Measurements from ENCODE around the gene PEX14.

DNA sequence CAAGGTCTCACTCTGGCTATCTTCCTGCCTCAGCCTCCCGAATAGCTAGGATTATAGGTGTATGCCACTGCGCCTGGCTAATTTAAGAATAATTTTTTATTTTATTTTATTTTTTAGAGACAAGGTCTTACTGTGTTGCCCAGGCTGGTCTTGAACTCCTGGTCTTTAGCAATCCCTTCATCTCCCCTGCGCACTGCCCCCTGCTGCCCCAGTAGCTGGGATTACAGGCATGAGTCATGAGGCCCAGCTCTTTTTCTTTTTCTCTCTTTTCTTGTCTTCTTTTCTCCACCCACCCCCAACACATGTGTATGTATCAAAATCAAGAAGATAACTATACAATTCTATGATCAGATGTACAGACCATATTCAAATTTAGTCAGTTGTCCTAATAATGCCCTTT, 87.2 kb downstream of the PEX14 start:
- TF ChIP-seq CTCF (IDR thresholded peaks at IDR 0.05) (no peak; the same call in 1 of the 2 replicates), SIN3A (IDR thresholded peaks at IDR 0.05; ENCODE audit: borderline replicate concordance, insufficient read depth, low read depth, low read length) (no peak), POLR2AphosphoS5 (IDR thresholded peaks at IDR 0.05; ENCODE audit: low read depth, low read length) (no peak), TCF7L2 (IDR thresholded peaks at IDR 0.05; ENCODE audit: low read depth, low read length) (no peak)
- TF ChIP-seq, protein P1, sequence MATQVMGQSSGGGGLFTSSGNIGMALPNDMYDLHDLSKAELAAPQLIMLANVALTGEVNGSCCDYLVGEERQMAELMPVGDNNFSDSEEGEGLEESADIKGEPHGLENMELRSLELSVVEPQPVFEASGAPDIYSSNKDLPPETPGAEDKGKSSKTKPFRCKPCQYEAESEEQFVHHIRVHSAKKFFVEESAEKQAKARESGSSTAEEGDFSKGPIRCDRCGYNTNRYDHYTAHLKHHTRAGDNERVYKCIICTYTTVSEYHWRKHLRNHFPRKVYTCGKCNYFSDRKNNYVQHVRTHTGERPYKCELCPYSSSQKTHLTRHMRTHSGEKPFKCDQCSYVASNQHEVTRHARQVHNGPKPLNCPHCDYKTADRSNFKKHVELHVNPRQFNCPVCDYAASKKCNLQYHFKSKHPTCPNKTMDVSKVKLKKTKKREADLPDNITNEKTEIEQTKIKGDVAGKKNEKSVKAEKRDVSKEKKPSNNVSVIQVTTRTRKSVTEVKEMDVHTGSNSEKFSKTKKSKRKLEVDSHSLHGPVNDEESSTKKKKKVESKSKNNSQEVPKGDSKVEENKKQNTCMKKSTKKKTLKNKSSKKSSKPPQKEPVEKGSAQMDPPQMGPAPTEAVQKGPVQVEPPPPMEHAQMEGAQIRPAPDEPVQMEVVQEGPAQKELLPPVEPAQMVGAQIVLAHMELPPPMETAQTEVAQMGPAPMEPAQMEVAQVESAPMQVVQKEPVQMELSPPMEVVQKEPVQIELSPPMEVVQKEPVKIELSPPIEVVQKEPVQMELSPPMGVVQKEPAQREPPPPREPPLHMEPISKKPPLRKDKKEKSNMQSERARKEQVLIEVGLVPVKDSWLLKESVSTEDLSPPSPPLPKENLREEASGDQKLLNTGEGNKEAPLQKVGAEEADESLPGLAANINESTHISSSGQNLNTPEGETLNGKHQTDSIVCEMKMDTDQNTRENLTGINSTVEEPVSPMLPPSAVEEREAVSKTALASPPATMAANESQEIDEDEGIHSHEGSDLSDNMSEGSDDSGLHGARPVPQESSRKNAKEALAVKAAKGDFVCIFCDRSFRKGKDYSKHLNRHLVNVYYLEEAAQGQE (IDR thresholded peaks at IDR 0.05; ENCODE audit: insufficient read depth in 1 of 2, low read depth in 2 of 2, low read length in 1 of 2) = no peak

Data from Panc1 (cell line).